Astrocyte of the spinal cord (primary cell): ENCODE results near the gene CCDC138.

ENCODE experiments used
- DNase-seq: peaks from one replicate; pipeline ENCODE4 v3.0.0; 2011; ENCODE audit warnings: low read depth, low spot score
- H3K4me3 ChIP-seq: 2 replicates; pipeline ENCODE4 v1.5.1; 2011; ENCODE audit warnings: low read depth, mild to moderate bottlenecking, low read length, moderate library complexity
- CTCF ChIP-seq: IDR thresholded peaks from 2 replicates; pipeline ENCODE4 v1.5.1; 2012; ENCODE audit warnings: low read depth, mild to moderate bottlenecking, low read length, inconsistent platforms
- in situ Hi-C: cut with HindIII; loops from 2 replicates; pipeline ENCODE4 v1.10.0; 2017; ENCODE audit warnings: low sequenced_read_pairs

CCDC138 gene

GRCh38 chr2:108866041-108866440 lies 79.5 kb downstream of the CCDC138 start:
- no peak for DNase-seq
- in situ Hi-C loops: no loop called here
- H3K4me3 ChIP-seq: no peak overlapping the region
- no peak for TF ChIP-seq CTCF

DNA sequence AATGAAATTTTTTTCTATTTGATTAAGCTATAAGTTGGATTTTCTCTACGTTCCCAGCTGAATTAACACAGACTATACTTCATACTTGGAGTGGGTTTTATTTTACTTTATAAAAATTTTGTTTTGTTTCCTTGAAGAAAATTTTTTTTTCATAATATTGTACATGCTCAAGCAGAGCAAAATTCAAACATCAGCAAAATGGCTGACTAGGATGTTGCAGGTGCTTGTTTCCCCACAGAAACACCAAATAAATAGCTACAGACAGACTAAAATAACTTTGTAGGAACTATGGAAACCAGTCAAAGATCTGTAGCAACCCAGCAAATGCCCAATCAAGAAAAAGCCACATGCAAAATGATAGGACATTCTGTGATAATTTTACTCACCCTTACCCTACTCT lies 82.3 kb downstream of the CCDC138 start:
- in situ Hi-C loops: no loop called here
- no peak for TF ChIP-seq CTCF
- H3K4me3 ChIP-seq: no peak overlapping the region
- no peak for DNase-seq

GRCh38 chr2:108869542-108869941 lies 83.0 kb downstream of the CCDC138 start:
- in situ Hi-C loops: no loop called here
- TF ChIP-seq CTCF: no peak
- DNase-seq: no peak
- no peak overlapping the region for H3K4me3 ChIP-seq

- no peak for DNase-seq
- in situ Hi-C loops: no loop called here
- no peak for TF ChIP-seq CTCF
- no peak overlapping the region for H3K4me3 ChIP-seq
Observed at GRCh38 chr2:108870069-108870644, 83.6 kb downstream of the CCDC138 start.

GRCh38 chr2:108877506-108877905 lies 90.9 kb downstream of the CCDC138 start:
- TF ChIP-seq CTCF: no peak
- DNase-seq: no peak
- no peak overlapping the region for H3K4me3 ChIP-seq
- in situ Hi-C loops: no loop called here

DNA sequence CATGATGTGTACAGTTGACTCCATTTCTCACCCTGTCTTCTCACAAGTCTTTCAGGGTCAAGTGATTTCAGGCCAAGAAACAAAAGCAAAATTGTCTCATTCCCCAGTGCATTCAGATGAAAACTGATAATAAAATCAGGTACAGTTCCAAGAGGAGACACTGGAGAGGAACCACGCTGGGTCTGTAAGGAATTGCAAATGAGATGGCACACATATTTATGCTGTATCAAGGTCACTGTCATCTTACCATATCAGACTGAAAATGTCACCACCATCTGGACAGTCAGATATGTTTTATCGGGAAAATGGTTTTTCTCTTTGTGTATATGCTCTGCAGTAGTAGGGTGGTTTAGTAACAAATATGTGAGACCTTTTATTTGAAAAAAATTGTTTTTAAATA lies 91.7 kb downstream of the CCDC138 start:
- DNase-seq: no peak
- H3K4me3 ChIP-seq: no peak overlapping the region
- TF ChIP-seq CTCF: no peak
- in situ Hi-C loops: no loop called here

- DNase-seq: no peak
- TF ChIP-seq CTCF: no peak
- in situ Hi-C loops: no loop called here
- H3K4me3 ChIP-seq: no peak overlapping the region
Observed at GRCh38 chr2:108884619-108885018, 98.0 kb downstream of the CCDC138 start.
